ENCODE measurements around the gene EXOC7.

DNA sequence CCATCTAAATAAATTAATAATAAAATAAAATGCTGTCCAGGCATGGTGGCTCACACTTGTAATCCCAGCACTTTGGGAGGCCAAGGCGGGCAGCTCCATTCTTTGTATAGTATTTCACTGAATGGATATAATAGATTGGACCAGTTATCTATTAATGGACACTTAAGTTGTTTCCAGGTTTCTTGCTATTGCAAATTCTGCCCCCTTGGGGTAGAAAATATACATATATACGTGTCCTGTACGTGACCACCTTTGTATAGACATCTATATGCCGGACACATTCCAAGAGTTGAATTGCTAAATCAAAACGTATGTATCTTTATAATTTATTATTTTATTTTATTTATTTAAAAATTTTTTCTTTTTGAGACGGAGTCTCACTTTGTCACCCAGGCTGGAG is 3.9 kb upstream of the EXOC7 start:
- TF ChIP-seq, protein P1, sequence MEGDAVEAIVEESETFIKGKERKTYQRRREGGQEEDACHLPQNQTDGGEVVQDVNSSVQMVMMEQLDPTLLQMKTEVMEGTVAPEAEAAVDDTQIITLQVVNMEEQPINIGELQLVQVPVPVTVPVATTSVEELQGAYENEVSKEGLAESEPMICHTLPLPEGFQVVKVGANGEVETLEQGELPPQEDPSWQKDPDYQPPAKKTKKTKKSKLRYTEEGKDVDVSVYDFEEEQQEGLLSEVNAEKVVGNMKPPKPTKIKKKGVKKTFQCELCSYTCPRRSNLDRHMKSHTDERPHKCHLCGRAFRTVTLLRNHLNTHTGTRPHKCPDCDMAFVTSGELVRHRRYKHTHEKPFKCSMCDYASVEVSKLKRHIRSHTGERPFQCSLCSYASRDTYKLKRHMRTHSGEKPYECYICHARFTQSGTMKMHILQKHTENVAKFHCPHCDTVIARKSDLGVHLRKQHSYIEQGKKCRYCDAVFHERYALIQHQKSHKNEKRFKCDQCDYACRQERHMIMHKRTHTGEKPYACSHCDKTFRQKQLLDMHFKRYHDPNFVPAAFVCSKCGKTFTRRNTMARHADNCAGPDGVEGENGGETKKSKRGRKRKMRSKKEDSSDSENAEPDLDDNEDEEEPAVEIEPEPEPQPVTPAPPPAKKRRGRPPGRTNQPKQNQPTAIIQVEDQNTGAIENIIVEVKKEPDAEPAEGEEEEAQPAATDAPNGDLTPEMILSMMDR (IDR thresholded peaks at IDR 0.05), result no peak
- TF ChIP-seq POLR2A (IDR thresholded peaks at IDR 0.05), result no peak
